ENCODE measurements around the gene MUTYH. TPM values are rescaled to one million over a fixed set of nuclear protein-coding genes. Genes with fewer than 3 reads are reported as not detected.

MUTYH gene
- total RNA-seq, 1 donor from 2014 or later: 25.1 TPM

GRCh38 chr1:45321444-45321843 lies 18.8 kb downstream of the MUTYH start:
- Mint-ChIP-seq H3K27me3 (ENCODE audit: unreplicated experiment) (no peaks in the 10 kb centered on the region), H3K36me3 (ENCODE audit: unreplicated experiment) (no peaks in the 10 kb centered on the region), H3K9me3 (ENCODE audit: unreplicated experiment) (no peaks in the 10 kb centered on the region), H3K27ac (ENCODE audit: unreplicated experiment) (no peak overlapping the region), H3K4me1 (ENCODE audit: unreplicated experiment) (no peaks in the 10 kb centered on the region), H3K4me3 (ENCODE audit: unreplicated experiment) (no peak overlapping the region)
- TF ChIP-seq CTCF (IDR thresholded peaks at IDR 0.05): no peak
- no peak for DNase-seq (ENCODE audit: extremely low spot score, unreplicated experiment)

- Mint-ChIP-seq H3K4me1 (ENCODE audit: unreplicated experiment) (no peaks in the 10 kb centered on the region), H3K36me3 (ENCODE audit: unreplicated experiment) (no peaks in the 10 kb centered on the region), H3K9me3 (ENCODE audit: unreplicated experiment) (no peaks in the 10 kb centered on the region), H3K4me3 (ENCODE audit: unreplicated experiment) (no peak overlapping the region), H3K27ac (ENCODE audit: unreplicated experiment) (no peak overlapping the region), H3K27me3 (ENCODE audit: unreplicated experiment) (no peaks in the 10 kb centered on the region)
- DNase-seq (ENCODE audit: extremely low spot score, unreplicated experiment): no peak
- TF ChIP-seq CTCF (IDR thresholded peaks at IDR 0.05): no peak
Measured at GRCh38 chr1:45319761-45320160, 20.5 kb downstream of the MUTYH start.

- no peak overlapping the region for H3K27ac Mint-ChIP-seq (ENCODE audit: unreplicated experiment)
- H3K36me3 Mint-ChIP-seq (ENCODE audit: unreplicated experiment): no peaks in the 10 kb centered on the region
- H3K27me3 Mint-ChIP-seq (ENCODE audit: unreplicated experiment): peaks cover 2% of the 10 kb centered on the region
- H3K4me1 Mint-ChIP-seq (ENCODE audit: unreplicated experiment): no peaks in the 10 kb centered on the region
- no peaks in the 10 kb centered on the region for H3K9me3 Mint-ChIP-seq (ENCODE audit: unreplicated experiment)
- no peak for TF ChIP-seq CTCF (IDR thresholded peaks at IDR 0.05)
- H3K4me3 Mint-ChIP-seq (ENCODE audit: unreplicated experiment): no peak overlapping the region
- DNase-seq (ENCODE audit: extremely low spot score, unreplicated experiment): no peak
Measured at GRCh38 chr1:45317166-45317565, 23.1 kb downstream of the MUTYH start.

GRCh38 chr1:45314266-45314665 lies 26.0 kb downstream of the MUTYH start:
- no peaks in the 10 kb centered on the region for H3K9me3 Mint-ChIP-seq (ENCODE audit: unreplicated experiment)
- H3K27ac Mint-ChIP-seq (ENCODE audit: unreplicated experiment): no peak overlapping the region
- H3K36me3 Mint-ChIP-seq (ENCODE audit: unreplicated experiment): no peaks in the 10 kb centered on the region
- no peak for TF ChIP-seq CTCF (IDR thresholded peaks at IDR 0.05)
- H3K4me1 Mint-ChIP-seq (ENCODE audit: unreplicated experiment): no peaks in the 10 kb centered on the region
- no peak for DNase-seq (ENCODE audit: extremely low spot score, unreplicated experiment)
- H3K27me3 Mint-ChIP-seq (ENCODE audit: unreplicated experiment): peaks cover 2% of the 10 kb centered on the region
- no peak overlapping the region for H3K4me3 Mint-ChIP-seq (ENCODE audit: unreplicated experiment)

- H3K9me3 Mint-ChIP-seq (ENCODE audit: unreplicated experiment): no peaks in the 10 kb centered on the region
- H3K4me3 Mint-ChIP-seq (ENCODE audit: unreplicated experiment): no peak overlapping the region
- H3K36me3 Mint-ChIP-seq (ENCODE audit: unreplicated experiment): no peaks in the 10 kb centered on the region
- DNase-seq (ENCODE audit: extremely low spot score, unreplicated experiment): no peak
- H3K27ac Mint-ChIP-seq (ENCODE audit: unreplicated experiment): no peak overlapping the region
- TF ChIP-seq CTCF (IDR thresholded peaks at IDR 0.05): no peak
- H3K4me1 Mint-ChIP-seq (ENCODE audit: unreplicated experiment): peaks cover 13% of the 10 kb centered on the region
- no peaks in the 10 kb centered on the region for H3K27me3 Mint-ChIP-seq (ENCODE audit: unreplicated experiment)
Measured at GRCh38 chr1:45306905-45307304, 33.3 kb downstream of the MUTYH start.

All from osteocyte (in vitro differentiated cells).